HL-60 (cell line): ENCODE data around the gene PLD5.

Experiments
- CTCF ChIP-seq: IDR thresholded peaks from one replicate; pipeline ENCODE4 v1.5.1; 2011; ENCODE audit warnings: low read length, control low read depth, inconsistent platforms; ENCODE audit not compliant: insufficient read depth
- POLR2AphosphoS5 ChIP-seq: IDR thresholded peaks from 2 replicates; pipeline ENCODE4 v1.6.1; 2012; ENCODE audit warnings: low read depth
- SPI1 ChIP-seq: IDR thresholded peaks from 2 replicates; pipeline ENCODE4 v1.6.1; 2012; ENCODE audit warnings: low read depth, mild to moderate bottlenecking, borderline replicate concordance
- TF ChIP-seq, protein P1 (sequence below): IDR thresholded peaks from 2 replicates; pipeline ENCODE4 v1.6.1; 2012; ENCODE audit warnings: low read depth; ENCODE audit not compliant: insufficient replicate concordance

DNA sequence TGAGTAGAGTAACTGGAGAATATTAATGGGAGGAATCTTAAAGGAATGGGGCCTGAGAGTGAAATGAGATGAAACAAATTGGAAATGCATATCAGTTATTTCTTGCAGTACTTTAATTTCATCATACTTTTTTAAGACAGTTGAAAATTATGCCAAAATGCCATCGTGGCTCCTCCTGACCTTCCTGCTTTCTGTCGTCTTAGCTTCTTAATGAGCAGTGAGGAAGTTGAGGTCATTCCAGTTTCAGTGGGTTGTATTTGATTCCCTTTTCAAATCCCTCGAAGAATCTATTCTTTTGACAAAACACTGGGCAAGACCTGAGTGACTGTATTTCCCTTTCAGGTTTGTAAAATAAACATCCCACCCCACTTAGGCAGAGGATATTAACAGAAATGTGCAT is 390.7 kb downstream of the PLD5 start:
- TF ChIP-seq SPI1, result no peak
- no peak for TF ChIP-seq CTCF
- TF ChIP-seq, protein P1, sequence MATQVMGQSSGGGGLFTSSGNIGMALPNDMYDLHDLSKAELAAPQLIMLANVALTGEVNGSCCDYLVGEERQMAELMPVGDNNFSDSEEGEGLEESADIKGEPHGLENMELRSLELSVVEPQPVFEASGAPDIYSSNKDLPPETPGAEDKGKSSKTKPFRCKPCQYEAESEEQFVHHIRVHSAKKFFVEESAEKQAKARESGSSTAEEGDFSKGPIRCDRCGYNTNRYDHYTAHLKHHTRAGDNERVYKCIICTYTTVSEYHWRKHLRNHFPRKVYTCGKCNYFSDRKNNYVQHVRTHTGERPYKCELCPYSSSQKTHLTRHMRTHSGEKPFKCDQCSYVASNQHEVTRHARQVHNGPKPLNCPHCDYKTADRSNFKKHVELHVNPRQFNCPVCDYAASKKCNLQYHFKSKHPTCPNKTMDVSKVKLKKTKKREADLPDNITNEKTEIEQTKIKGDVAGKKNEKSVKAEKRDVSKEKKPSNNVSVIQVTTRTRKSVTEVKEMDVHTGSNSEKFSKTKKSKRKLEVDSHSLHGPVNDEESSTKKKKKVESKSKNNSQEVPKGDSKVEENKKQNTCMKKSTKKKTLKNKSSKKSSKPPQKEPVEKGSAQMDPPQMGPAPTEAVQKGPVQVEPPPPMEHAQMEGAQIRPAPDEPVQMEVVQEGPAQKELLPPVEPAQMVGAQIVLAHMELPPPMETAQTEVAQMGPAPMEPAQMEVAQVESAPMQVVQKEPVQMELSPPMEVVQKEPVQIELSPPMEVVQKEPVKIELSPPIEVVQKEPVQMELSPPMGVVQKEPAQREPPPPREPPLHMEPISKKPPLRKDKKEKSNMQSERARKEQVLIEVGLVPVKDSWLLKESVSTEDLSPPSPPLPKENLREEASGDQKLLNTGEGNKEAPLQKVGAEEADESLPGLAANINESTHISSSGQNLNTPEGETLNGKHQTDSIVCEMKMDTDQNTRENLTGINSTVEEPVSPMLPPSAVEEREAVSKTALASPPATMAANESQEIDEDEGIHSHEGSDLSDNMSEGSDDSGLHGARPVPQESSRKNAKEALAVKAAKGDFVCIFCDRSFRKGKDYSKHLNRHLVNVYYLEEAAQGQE, result no peak
- TF ChIP-seq POLR2AphosphoS5, result no peak
